PC-9 (cell line): Measurements from ENCODE around the gene ACAP2.
"Not testable (repeated sequence)": the region's sequence is repeated elsewhere in the genome, so short reads cannot be mapped to it uniquely, and the experiment has no call there.

Source experiments
- CTCF ChIP-seq: fragments of 200-600 bp; sonication (generic); conservative IDR thresholded peaks from 2 replicates; pipeline ENCODE4 v1.6.1; 2017; ENCODE audit warnings: mixed run types, antibody characterized with exemption, mild to moderate bottlenecking, moderate library complexity
- EZH2 ChIP-seq: fragments of 200-600 bp; sonication (generic); IDR thresholded peaks from 2 replicates; pipeline ENCODE4 v1.8.0; 2017; ENCODE audit warnings: antibody characterized with exemption, low read depth

- TF ChIP-seq CTCF, EZH2: not testable (repeated sequence)
These were observed 88.8 kb downstream of the ACAP2 start for GRCh38 chr3:195354009-195354408.
